Upper lobe of left lung (tissue), 4 donors: ENCODE data around the gene HIVEP3.

ENCODE experiments used
- CTCF ChIP-seq, 6 experiments: fragments of 450-650 bp in 4 of 6; fragments of 200-600 bp in 2 of 6; sonication (generic) in 2 of 6; IDR thresholded peaks; one replicate each; pipeline ENCODE4 v1.5.1; 2016 to 2019; ENCODE audit warnings: antibody characterized with exemption in 6 of 6
- EP300 ChIP-seq, 4 donors: sonication (generic); formaldehyde crosslinking; IDR thresholded peaks; one replicate each; pipeline ENCODE4 v1.5.1; 2017; ENCODE audit warnings: antibody characterized with exemption in 4 of 4, control low read depth in 2 of 4
- POLR2A ChIP-seq, 4 donors: fragments of 450-650 bp; IDR thresholded peaks; one replicate each; pipeline ENCODE4 v1.5.1; 2016 to 2017; ENCODE audit warnings: antibody characterized with exemption in 4 of 4, mild to moderate bottlenecking in 2 of 4
- POLR2AphosphoS5 ChIP-seq, 2 donors: sonication (generic); formaldehyde crosslinking; IDR thresholded peaks; one replicate each; pipeline ENCODE4 v1.5.1; 2017; ENCODE audit warnings: antibody characterized with exemption in 2 of 2

- no peak for TF ChIP-seq CTCF (IDR thresholded peaks at IDR 0.05)
- TF ChIP-seq POLR2AphosphoS5 (IDR thresholded peaks at IDR 0.05): no peak
- TF ChIP-seq POLR2A (IDR thresholded peaks at IDR 0.05): no peak
- no peak for TF ChIP-seq EP300 (IDR thresholded peaks at IDR 0.05)
These were observed 199.6 kb downstream of the HIVEP3 start for GRCh38 chr1:41719128-41719527.
